Measurements from ENCODE around the gene TMEM38A.

TMEM38A gene

DNA sequence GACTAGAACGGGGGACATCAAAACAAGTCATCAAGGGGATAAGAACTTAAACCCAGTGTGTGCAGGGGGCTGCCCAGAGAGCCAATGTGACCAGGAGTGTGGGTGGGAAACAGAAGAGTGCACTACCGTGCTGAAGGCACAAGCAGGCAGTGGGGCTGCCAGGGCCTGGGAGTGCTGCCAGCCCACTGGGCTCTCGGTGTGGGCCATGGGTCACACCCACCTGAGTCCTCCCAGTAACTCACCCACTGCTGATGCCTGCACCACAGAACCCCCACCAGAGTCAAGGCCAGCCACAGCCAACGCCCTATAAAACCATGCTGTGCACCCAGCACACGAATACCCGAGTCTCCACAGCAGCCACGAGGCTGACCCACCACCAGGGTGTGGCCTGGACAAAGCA is 41.5 kb upstream of the TMEM38A start:
- TF ChIP-seq, protein P1, sequence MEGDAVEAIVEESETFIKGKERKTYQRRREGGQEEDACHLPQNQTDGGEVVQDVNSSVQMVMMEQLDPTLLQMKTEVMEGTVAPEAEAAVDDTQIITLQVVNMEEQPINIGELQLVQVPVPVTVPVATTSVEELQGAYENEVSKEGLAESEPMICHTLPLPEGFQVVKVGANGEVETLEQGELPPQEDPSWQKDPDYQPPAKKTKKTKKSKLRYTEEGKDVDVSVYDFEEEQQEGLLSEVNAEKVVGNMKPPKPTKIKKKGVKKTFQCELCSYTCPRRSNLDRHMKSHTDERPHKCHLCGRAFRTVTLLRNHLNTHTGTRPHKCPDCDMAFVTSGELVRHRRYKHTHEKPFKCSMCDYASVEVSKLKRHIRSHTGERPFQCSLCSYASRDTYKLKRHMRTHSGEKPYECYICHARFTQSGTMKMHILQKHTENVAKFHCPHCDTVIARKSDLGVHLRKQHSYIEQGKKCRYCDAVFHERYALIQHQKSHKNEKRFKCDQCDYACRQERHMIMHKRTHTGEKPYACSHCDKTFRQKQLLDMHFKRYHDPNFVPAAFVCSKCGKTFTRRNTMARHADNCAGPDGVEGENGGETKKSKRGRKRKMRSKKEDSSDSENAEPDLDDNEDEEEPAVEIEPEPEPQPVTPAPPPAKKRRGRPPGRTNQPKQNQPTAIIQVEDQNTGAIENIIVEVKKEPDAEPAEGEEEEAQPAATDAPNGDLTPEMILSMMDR (IDR thresholded peaks at IDR 0.05; ENCODE audit: low read depth, low read length, missing control alignments) = no peak
- DNase-seq (ENCODE audit: low read depth) = no peak
- in situ Hi-C loops (cut with HindIII; ENCODE audit: low sequenced_read_pairs) = no loop called here
- H3K4me3 ChIP-seq (ENCODE audit: low read depth, low read length) = no peak overlapping the region

DNA sequence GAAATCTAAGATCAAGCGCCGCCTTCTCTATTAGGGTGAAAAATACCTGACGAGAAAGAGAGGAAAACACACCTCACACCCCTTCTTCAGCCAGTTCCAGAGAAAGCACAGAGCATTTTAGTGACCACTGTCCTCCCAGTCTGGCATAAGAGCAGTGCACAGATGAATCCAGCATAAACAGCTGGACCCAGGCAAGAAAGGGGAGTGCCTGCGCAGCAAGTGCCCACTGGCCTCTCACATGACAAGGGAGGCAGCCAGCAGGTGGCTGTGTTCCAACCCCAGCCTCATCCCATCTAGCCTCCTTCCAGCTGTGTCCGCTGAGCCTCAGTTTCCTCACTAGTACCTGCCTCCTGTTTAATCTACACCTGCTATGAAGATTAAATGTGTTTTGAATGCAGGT is 40.9 kb upstream of the TMEM38A start:
- in situ Hi-C loops (cut with HindIII; ENCODE audit: low sequenced_read_pairs) = no loop called here
- no peak overlapping the region for H3K4me3 ChIP-seq (ENCODE audit: low read depth, low read length)
- TF ChIP-seq, protein P1 (IDR thresholded peaks at IDR 0.05; ENCODE audit: low read depth, low read length, missing control alignments) = no peak
- no peak for DNase-seq (ENCODE audit: low read depth)

DNA sequence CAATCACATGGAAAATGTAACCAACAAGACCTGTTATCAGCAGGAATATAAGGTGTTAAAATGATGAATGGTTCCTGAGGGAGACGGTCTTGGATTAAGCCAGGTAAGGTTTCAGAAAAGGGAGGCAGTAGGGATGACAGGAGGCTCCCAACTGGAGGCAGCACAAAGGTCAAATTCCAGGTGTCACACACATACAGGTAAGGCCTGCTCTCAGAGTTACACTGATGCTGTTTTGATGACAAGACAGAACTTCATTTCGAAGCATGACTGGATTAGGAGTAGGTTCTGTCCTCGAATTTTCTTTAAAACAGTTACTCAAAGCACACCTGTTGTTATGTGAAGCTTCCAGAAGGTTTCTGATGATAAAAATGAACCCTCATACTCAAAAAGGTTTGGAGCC is 40.4 kb upstream of the TMEM38A start:
- TF ChIP-seq, protein P1 (IDR thresholded peaks at IDR 0.05; ENCODE audit: low read depth, low read length, missing control alignments) = no peak
- H3K4me3 ChIP-seq (ENCODE audit: low read depth, low read length) = no peak overlapping the region
- no peak for DNase-seq (ENCODE audit: low read depth)
- in situ Hi-C loops (cut with HindIII; ENCODE audit: low sequenced_read_pairs) = no loop called here

DNA sequence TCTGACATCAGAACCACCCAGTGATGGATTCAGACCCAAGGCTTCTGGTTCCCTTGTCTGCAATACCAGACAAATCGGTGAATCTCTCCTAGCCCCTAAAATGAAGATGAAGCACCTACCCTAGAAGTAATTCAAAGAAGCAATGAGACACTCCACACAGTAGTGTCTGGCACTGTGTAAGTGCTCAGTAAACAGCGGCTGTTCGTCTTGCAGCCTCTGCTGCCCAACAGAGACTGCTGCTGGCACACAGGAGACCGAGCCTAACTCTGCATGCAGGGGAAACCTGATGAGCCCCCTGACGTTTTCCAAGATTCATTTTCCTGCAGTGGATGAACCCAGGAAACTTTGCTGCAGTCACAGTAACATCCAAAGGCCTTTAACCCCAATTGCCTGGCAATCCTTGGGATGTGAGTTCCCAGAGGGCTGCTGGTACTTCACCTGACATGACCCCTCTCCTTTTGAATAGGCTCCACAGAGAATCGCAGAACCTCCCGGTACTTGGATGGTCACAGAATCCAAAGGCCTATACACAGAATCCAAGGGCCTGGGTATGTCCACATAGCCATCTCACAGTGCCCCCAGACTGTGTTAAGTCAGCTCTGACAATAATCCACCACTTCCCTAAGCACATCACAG is 39.7 kb upstream of the TMEM38A start:
- in situ Hi-C loops (cut with HindIII; ENCODE audit: low sequenced_read_pairs) = no loop called here
- no peak overlapping the region for H3K4me3 ChIP-seq (ENCODE audit: low read depth, low read length)
- TF ChIP-seq, protein P1 (IDR thresholded peaks at IDR 0.05; ENCODE audit: low read depth, low read length, missing control alignments) = no peak
- DNase-seq (ENCODE audit: low read depth) = no peak

DNA sequence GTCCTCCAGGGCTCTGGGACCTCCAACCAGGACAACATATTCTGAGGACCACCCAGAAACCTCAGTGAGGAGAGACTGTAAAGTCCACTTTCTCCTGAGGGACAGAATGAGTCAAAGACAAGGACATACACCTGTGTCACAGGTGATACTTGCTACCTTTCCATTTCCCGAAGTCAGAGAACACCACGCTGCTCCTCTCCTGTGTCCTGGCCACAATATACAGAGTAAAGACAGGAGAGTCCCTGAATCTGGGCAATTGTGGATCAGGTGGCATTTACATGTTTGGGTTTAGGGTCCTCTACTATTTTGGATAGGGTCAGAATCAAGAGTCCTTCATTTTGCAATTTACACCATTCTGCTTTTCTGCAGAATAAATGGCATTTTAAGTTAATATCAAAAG is 37.9 kb upstream of the TMEM38A start:
- in situ Hi-C loops (cut with HindIII; ENCODE audit: low sequenced_read_pairs) = no loop called here
- DNase-seq (ENCODE audit: low read depth) = no peak
- no peak overlapping the region for H3K4me3 ChIP-seq (ENCODE audit: low read depth, low read length)
- TF ChIP-seq, protein P1 (IDR thresholded peaks at IDR 0.05; ENCODE audit: low read depth, low read length, missing control alignments) = no peak

DNA sequence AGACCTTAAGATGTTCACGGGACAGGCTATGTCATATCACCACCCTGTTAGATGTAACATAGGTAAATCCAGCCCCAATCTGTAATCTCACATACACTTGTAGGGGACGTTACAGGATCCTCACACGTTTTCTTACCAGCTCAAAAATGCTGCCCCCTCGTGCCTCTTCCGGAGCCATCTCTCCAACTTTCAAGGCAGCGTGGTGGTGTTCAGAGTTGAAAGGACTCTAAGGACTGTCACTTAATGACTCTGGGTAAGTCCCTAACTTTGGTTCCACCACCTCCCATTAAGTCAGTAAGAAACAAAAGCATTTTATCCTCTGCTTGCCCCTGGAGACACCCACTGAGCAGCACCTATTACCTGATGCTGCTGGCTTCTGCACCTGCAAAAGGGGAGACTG is 37.4 kb upstream of the TMEM38A start:
- no peak for DNase-seq (ENCODE audit: low read depth)
- in situ Hi-C loops (cut with HindIII; ENCODE audit: low sequenced_read_pairs) = no loop called here
- H3K4me3 ChIP-seq (ENCODE audit: low read depth, low read length) = no peak overlapping the region
- TF ChIP-seq, protein P1 (IDR thresholded peaks at IDR 0.05; ENCODE audit: low read depth, low read length, missing control alignments) = no peak

All from astrocyte of the cerebellum (primary cell).